Stimulated activated CD8-positive, alpha-beta memory T cell treated with anti-CD3 and anti-CD28 coated beads, Interleukin-7, amount 100 ng/mL, for 4 hours (primary cell): ENCODE measurements around the gene DAP.
"Not testable (repeated sequence)": the region's sequence is repeated elsewhere in the genome, so short reads cannot be mapped to it uniquely, and the experiment has no call there.

Source experiments
- DNase-seq, 2 donors: peaks; one replicate each; pipeline ENCODE4 v3.0.0-alpha.2; 2020; ENCODE audit warnings: low read depth in 2 of 2

The DAP gene

DNA sequence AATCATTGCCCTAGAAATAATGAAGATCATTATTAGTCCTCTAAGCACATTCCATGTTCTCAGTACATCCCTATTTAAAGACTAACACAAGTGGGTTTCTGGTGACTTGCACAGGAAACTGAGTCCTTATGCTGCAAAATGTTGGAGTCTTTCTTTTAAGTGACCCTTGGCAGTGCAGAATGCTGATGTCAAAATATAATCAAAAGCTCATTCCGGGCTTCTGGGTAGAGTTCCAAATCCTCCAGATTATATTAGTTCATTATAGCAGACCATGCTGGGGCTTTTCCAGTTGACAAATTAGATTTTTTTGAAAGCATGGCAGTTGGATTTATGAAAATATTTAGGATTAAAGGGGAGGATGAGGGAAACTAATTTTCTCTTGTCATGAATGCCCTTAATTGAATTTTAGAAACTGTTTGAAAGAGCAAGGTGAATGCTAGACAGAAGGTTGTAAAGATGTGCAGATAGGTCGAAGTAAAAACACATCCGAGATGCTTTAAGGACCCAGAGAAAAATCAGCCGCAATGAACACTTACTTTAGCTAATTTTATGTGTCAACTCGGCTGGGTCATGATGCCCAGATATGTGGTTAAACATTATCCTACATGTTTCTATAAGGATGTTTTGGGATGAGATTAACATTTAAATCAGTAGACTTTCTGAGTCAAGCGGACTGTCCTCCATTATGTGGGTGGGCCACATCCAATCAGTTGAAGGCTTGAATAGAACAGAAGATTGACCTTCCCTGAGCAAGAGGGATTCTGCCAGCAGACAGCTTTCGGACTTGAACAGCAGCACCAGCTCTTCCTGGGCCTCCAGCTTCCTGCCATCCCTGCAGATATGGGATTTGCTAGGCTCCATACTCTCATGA is 88.7 kb downstream of the DAP start:
- no peak for DNase-seq

- no peak for DNase-seq
These were observed 89.7 kb downstream of the DAP start for GRCh38 chr5:10671041-10672008.

DNA sequence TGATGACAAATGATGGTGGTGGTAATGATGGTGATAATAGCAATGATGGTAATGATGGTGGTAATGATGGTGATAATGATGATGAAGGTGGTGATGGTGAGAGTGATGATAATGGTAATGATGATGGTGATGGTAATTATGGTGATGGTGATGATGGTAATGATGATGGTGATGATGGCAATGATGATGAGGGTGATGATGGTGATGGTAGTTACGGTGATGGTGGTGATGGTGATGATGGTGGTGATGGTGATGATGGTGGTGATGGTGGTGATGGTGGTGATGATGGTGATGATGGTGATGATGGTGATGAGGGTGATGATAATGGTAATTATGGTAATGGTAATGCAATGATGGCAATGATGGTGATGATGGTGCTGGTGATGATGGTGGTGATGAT is 91.1 kb downstream of the DAP start:
- no peak for DNase-seq

DNA sequence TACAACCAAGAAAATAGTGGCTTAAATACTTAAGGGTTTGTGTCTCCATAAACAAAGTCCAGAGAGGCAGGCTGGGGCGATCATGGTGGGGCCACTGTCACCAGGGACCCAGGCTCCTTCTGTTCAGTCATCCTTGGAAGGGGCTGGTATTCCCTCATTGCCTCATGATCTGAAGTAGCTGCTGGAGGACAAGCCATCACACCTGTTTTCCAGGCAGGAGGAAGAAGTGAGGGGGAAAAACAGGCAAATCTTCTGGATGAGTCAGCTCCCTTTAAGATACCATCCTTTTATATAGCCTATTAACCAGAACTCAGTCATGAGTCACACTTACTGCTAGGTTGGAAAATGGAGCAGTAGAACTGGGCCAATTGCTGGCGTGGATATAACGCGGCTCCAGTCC is 92.3 kb downstream of the DAP start:
- no peak for DNase-seq

DNA sequence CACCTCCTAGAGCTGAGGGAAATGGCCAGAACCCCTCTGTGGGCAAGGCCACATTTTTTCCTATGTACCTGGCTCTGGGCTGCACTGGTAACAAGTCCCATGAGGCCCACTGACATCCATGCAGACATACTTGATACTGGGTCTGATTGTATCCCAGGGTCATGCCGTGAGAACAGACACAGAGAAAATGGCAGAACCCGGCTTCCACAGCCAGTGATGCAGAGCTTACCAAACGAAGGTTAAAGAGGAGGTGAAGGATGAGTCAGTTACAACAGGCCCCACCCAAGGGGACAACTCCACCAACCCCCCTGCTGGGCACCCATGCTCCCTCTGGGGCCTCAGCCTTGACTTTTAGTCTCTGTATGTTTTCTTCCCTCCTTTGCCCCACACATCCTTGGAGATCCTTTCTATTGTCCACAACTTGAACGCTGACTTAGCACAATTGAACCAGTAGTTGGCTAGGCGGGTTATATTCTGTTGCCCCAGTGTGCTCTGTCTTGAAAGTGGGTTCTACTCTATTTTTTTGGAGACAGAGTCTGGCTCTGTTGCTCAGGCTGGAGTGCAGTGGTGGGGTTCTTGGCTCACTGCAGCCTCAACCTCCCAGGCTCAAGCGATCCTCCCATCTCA is 93.5 kb downstream of the DAP start:
- DNase-seq = no peak

GRCh38 chr5:10666531-10667299 is 94.3 kb downstream of the DAP start:
- no peak for DNase-seq

DNA sequence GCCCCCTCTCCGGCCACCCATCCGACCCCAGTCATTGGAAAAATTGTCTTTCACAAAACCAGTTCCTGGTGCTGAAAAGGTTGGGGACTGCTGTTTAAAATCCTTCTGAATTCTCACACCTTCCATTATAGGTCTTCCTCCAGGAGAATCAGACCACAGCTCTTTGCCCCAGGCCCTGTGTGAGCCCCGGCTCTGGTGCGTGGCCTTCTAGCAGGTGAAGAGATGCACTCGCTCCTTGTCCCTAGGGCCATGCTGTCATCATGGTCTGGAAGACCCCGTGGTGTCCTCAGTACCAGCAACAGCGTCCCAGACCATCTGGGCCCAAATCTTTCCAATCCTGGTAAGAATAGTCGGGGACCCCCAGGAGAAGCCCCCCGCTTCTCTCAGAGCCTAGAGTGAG is 95.2 kb downstream of the DAP start:
- DNase-seq = no peak

DNA sequence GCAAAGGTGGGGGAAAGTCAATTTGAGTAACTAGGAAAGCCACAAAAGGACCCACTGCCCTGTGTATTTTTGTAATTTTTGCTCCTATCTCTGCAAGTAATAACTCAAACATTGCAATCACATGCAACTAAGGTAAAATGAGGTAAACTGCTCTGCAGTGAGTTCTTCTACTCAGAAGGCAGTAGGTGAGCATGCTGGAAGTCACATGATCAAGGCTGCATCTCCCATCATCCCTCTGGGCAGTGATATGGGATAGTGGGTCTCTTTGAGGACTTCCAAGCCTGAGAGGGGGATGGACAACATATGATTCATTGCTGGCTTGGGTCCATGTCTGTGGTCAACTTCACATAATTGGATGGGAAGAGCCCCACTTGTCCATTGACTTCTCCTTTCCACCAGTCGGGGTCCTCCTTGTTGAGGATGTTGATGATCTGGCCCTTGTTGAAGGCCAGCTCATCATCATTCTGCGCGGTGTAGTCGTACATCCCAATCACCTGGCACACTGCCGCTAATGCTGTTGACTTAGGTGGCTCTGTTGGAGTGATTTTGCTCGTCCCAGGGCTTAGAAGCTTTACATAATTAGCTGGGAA is 96.8 kb downstream of the DAP start:
- not testable (repeated sequence) for DNase-seq

DNA sequence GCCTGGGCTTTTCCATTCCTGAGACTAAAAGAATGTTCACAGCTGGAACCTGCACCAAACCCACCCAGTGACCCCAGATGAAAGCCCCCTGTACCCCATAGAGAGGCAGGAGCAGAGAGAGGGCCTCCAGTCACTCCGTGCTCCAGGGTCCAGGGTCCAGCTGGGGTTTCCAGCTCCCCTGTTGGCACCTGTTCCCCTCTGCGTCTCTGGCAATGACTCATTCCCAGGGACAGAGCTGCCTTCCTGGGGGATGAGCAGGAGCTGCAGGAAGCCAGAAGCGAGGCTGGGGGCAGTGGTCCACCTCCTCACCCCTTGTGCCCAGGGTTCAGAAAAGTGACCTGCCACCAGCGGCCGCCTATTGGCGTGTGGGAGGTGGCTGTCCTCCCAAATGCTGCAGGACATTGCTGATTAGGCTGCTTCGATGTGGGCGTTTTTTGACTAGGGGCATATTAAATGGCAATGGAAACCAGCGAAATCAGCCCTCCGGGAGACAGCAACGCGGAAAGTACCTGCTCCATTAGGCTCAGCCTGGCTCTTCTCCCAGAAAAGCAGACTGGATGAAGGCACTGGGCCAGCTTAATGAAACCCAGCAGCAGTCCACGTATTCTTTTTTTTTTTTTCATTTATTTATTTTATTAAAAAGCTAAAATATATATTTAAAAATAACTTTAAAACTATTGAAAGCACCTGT is 97.4 kb downstream of the DAP start:
- DNase-seq = no peak

- DNase-seq = no peak
These were observed 98.2 kb downstream of the DAP start for GRCh38 chr5:10662661-10663488.

DNA sequence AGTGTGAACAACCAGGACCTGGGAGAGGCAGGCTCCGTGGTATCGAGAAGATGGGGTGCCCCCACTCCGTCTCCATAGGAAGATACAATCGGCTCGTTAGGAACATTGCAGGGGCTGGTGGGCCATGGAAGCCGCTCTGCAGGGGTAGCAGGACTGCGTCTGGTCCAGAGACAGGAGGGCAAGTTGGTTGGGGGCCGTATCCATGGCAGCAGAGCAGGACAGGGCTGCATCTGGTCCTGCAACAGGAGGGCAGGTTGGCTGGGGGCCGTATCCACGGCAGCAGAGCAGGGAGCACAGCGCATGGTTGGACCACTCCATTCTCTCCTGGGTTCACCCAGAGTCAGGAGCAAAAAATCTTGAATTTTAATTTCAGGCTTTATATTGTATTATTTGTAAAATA is 99.0 kb downstream of the DAP start:
- no peak for DNase-seq

DNA sequence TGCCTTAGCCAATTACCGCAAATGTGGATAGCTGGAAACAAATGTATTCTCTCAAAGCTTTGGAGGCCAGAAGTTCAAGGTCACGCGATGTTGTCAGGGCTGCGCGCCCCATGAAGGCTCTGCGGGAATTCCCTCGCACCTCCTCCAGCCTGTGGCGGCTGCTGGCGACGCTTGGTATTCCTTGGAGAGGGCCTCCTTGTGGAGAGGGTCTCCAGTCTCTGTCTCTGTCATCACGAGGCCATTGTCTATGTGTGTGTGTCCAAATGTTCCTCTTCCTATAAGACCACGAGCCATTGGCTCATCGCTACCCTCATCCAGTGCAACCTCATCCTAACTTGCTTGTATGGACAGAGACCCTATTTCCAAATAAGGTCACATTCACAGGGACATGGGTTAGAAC is 99.6 kb downstream of the DAP start:
- no peak for DNase-seq

- no peak for DNase-seq
These were observed 100.2 kb downstream of the DAP start for GRCh38 chr5:10660720-10661387.

- no peak for DNase-seq
These were observed 100.9 kb downstream of the DAP start for GRCh38 chr5:10660135-10660534.

DNA sequence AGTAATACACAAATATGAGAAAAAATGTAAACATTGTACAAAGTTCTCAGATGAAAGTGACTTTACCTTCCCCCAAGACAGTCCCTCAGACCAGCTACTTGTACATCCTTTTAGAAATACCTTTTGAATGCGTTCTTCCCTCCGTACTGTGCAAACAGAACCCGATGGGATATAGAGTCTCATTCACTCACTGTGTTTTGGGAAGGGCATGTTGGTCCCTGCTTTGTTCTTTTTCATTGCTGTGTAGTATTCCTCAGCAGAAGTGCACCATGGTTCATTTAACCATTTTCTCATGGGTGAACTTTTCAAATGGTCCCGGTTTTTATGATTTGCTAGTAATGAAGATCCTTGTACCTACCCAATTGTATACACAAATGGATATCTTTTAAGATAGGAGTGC is 102.8 kb downstream of the DAP start:
- no peak for DNase-seq

DNA sequence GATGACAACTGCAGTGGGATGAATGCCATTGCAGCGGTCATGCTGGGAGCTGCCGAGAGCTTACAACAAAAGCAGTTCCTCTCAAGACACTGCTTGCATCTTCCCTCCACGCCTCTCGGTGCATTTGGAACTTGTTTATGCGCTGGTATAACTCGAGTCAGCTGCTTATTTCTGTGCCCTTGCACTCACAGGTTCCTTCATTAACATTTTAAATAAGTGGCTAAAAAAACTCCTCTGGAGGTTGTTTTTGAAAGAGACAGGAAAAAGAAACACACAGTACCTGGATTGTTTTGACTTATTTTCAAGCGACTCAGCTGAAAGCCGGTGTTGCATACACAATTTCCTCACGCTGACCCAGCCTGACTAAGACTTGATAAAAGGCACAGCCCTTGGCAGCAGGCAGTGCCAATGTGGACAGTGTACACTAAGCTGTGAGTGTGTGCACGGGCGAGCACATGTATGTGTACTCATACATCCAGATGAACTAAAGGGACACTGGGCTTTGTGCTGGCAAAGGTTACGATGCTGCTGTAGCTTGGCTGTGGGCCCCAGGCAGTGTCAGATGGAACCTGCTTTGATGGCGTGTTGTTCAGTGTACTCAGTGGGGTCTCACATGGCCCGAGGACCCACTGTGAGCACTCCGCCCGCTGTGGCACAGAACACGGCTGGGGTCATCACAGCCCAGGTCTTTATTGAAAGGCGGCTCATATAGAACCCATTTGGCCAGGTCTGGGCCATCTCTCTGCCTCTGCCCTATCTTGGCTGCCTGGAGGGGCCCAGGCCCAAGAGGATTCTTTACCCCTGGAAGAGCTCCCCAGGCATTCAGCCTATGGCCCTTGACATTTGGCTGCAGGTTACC is 104.8 kb downstream of the DAP start:
- DNase-seq = no peak

DNA sequence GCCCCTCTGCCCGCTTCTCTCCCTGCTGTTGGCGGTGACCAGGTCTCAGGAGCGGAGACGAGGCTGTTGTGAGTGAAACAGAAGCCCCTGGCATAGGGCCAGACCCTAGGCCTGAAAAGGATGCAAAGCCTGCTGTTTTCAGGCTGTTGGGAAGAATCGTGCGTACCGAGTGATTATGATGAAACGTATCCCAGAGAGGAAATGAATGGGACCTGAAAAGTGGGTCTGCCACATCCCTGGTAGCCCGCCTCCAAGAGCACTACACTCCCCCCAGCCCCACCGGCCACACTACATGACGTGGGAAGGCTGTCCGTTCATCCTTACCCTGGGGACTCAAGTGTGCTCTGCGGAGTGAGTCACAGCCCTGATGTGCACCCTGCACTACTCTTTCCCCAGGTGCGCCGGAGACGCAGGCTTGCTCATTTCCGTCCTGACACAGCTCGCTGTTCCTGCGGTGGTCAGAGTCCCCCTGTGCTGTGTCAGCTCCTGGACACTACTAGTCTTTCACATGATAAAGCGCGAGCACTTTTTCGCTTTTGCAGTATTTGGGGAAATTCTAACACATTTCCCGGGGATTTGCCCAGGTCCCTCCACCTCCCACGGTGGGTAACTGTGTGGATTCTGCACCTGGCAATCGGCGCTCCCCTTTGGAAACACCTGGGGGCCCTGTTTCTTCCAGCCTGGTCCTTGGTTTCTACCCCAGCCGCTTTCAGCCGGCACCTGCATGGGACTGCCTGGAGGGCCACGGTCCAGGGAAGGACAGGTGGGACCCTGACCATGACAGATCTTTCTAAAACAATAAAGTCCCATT is 105.7 kb downstream of the DAP start:
- no peak for DNase-seq
